H7 (cell line): ENCODE results near the gene TTLL5. TPM values are rescaled to one million over a fixed set of nuclear protein-coding genes. Genes with fewer than 3 reads are reported as not detected.

Experiments used
- DNase-seq: peaks from one replicate; pipeline ENCODE4 v3.0.0; 2012
- H3K27me3 ChIP-seq: 2 replicates; pipeline ENCODE4 v1.6.0; 2011; ENCODE audit warnings: mild to moderate bottlenecking, low read length; ENCODE audit not compliant: control insufficient read depth, insufficient read depth
- H3K36me3 ChIP-seq: replicated peaks from 2 replicates; pipeline ENCODE4 v1.5.1; 2011; ENCODE audit warnings: low read length; ENCODE audit not compliant: control insufficient read depth, insufficient read depth
- H3K4me3 ChIP-seq: 2 replicates; pipeline ENCODE4 v1.5.1; 2011; ENCODE audit warnings: low read depth, mild to moderate bottlenecking, control low read depth, low read length, moderate library complexity; ENCODE audit not compliant: insufficient read depth
- total RNA-seq: library from RNA; depleted of rRNA; stranded (reverse); fragments of >200 nt; shearing (Covaris generic); gene quantifications from 2 replicates; pipeline ENCODE4 v1.2.3, GENCODE V29; 2014

The TTLL5 gene
- total RNA-seq, 1 experiment from 2014 or later = 19.3 TPM

- DNase-seq = peak; percentile 90
- H3K4me3 ChIP-seq = peak within 1 kb of the TSS; percentile 76
- peaks cover 14% of the 10 kb centered on the region for H3K27me3 ChIP-seq
- no peaks in the 10 kb centered on the region for H3K36me3 ChIP-seq
Measured at GRCh38 chr14:75985618-75986438, 324.8 kb downstream of the TTLL5 start, which contains the start of gene IFT43. TSS of gene IFT43 (plus strand) at chr14:75985763. CDS start at chr14:75985787, 24 bp downstream.

GRCh38 chr14:75986439-75986765 lies 325.4 kb downstream of the TTLL5 start:
- Histone ChIP-seq H3K4me3 (peak overlapping the region; percentile 76), H3K27me3 (peaks cover 14% of the 10 kb centered on the region), H3K36me3 (no peaks in the 10 kb centered on the region; the same call in 1 of the 2 replicates)
- DNase-seq = no peak

- Histone ChIP-seq H3K36me3 (no peaks in the 10 kb centered on the region; the same call in 1 of the 2 replicates), H3K4me3 (no peak overlapping the region), H3K27me3 (peaks cover 14% of the 10 kb centered on the region)
- DNase-seq = no peak
Measured at GRCh38 chr14:75987201-75987970, 326.3 kb downstream of the TTLL5 start.

GRCh38 chr14:75989134-75989533 lies 328.1 kb downstream of the TTLL5 start:
- DNase-seq = no peak
- no peaks in the 10 kb centered on the region; the same call in 1 of the 2 replicates for H3K36me3 ChIP-seq
- H3K4me3 ChIP-seq = no peak overlapping the region
- peaks cover 3% of the 10 kb centered on the region for H3K27me3 ChIP-seq

- DNase-seq = no peak
- Histone ChIP-seq H3K4me3 (no peak overlapping the region), H3K27me3 (no peaks in the 10 kb centered on the region), H3K36me3 (no peaks in the 10 kb centered on the region; the same call in 1 of the 2 replicates)
Measured at GRCh38 chr14:75990297-75990696, 329.3 kb downstream of the TTLL5 start.

GRCh38 chr14:75991753-75992152 lies 330.7 kb downstream of the TTLL5 start:
- H3K4me3 ChIP-seq = no peak overlapping the region
- no peaks in the 10 kb centered on the region; the same call in 1 of the 2 replicates for H3K36me3 ChIP-seq
- no peaks in the 10 kb centered on the region for H3K27me3 ChIP-seq
- DNase-seq = no peak

- no peak for DNase-seq
- Histone ChIP-seq H3K4me3 (no peak overlapping the region), H3K36me3 (no peaks in the 10 kb centered on the region; the same call in 1 of the 2 replicates), H3K27me3 (no peaks in the 10 kb centered on the region)
Measured at GRCh38 chr14:75993567-75994041, 332.6 kb downstream of the TTLL5 start.

- no peak overlapping the region for H3K4me3 ChIP-seq
- H3K36me3 ChIP-seq = no peaks in the 10 kb centered on the region; the same call in 1 of the 2 replicates
- no peaks in the 10 kb centered on the region for H3K27me3 ChIP-seq
- DNase-seq = no peak
Measured at GRCh38 chr14:75995372-75996041, 334.5 kb downstream of the TTLL5 start.

GRCh38 chr14:75996488-75996887 lies 335.4 kb downstream of the TTLL5 start:
- H3K36me3 ChIP-seq = no peaks in the 10 kb centered on the region; the same call in 1 of the 2 replicates
- no peak for DNase-seq
- H3K27me3 ChIP-seq = no peaks in the 10 kb centered on the region
- H3K4me3 ChIP-seq = no peak overlapping the region

GRCh38 chr14:75999511-76000190 lies 338.6 kb downstream of the TTLL5 start:
- Histone ChIP-seq H3K36me3 (no peaks in the 10 kb centered on the region; the same call in none of the 2 replicates), H3K4me3 (no peak overlapping the region), H3K27me3 (no peaks in the 10 kb centered on the region)
- DNase-seq = no peak

- Histone ChIP-seq H3K36me3 (no peaks in the 10 kb centered on the region; the same call in none of the 2 replicates), H3K27me3 (no peaks in the 10 kb centered on the region), H3K4me3 (no peak overlapping the region)
- DNase-seq = no peak
Measured at GRCh38 chr14:76002383-76002782, 341.3 kb downstream of the TTLL5 start.
